Hematopoietic multipotent progenitor cell treated with erythropoietin and hydrocortisone succinate and interleukin-3 and kit ligand, for 6 days (in vitro differentiated cells): Measurements from ENCODE around the gene MAGI1.
"Not testable (repeated sequence)": the region's sequence is repeated elsewhere in the genome, so short reads cannot be mapped to it uniquely, and the experiment has no call there.

Experiments used
- DNase-seq: peaks from one replicate; pipeline ENCODE4 v3.0.0-alpha.2; 2015

Gene MAGI1

GRCh38 chr3:66037986-66038369, 740 bp downstream of the MAGI1 start:
- DNase-seq = no peak

- DNase-seq = no peak
These were observed 1.3 kb downstream of the MAGI1 start for GRCh38 chr3:66037330-66037985.

GRCh38 chr3:66036586-66037148, 2.1 kb downstream of the MAGI1 start:
- no peak for DNase-seq

GRCh38 chr3:66035763-66036477, 2.8 kb downstream of the MAGI1 start:
- DNase-seq = no peak

GRCh38 chr3:66033241-66034138, 5.2 kb downstream of the MAGI1 start:
- DNase-seq = no peak

GRCh38 chr3:66031102-66031698, 7.5 kb downstream of the MAGI1 start:
- no peak for DNase-seq

GRCh38 chr3:66029443-66029842, 9.3 kb downstream of the MAGI1 start:
- DNase-seq = no peak

- no peak for DNase-seq
These were observed 9.7 kb downstream of the MAGI1 start for GRCh38 chr3:66029014-66029413.

- DNase-seq = no peak
These were observed 10.3 kb downstream of the MAGI1 start for GRCh38 chr3:66028457-66028856.

- DNase-seq = not testable (repeated sequence)
These were observed 11.6 kb downstream of the MAGI1 start for GRCh38 chr3:66027099-66027498.

GRCh38 chr3:66023738-66024385, 14.9 kb downstream of the MAGI1 start:
- DNase-seq = no peak

- DNase-seq = no peak
These were observed 15.5 kb downstream of the MAGI1 start for GRCh38 chr3:66023229-66023628.

GRCh38 chr3:66021731-66022131, 17.0 kb downstream of the MAGI1 start:
- no peak for DNase-seq

- no peak for DNase-seq
These were observed 18.8 kb downstream of the MAGI1 start for GRCh38 chr3:66019896-66020295.

- no peak for DNase-seq
These were observed 20.4 kb downstream of the MAGI1 start for GRCh38 chr3:66018057-66019033.

GRCh38 chr3:66017591-66017990, 21.1 kb downstream of the MAGI1 start:
- no peak for DNase-seq

GRCh38 chr3:66017084-66017483, 21.6 kb downstream of the MAGI1 start:
- no peak for DNase-seq

- DNase-seq = no peak
These were observed 22.9 kb downstream of the MAGI1 start for GRCh38 chr3:66015841-66016240.

- DNase-seq = no peak
These were observed 24.1 kb downstream of the MAGI1 start for GRCh38 chr3:66014651-66015050.

GRCh38 chr3:66014056-66014455, 24.7 kb downstream of the MAGI1 start:
- no peak for DNase-seq

GRCh38 chr3:66012711-66013110, 26.0 kb downstream of the MAGI1 start:
- DNase-seq = no peak
